Activated T-cell treated with anti-CD3 and anti-CD28 coated beads, Interleukin-2, amount 50 U/mL, for 24 hours (primary cell): Measurements from ENCODE around the gene FILIP1L.

Experiments used
- DNase-seq: peaks from one replicate; pipeline ENCODE4 v3.0.0-alpha.2; 2020
- H3K27ac Mint-ChIP-seq: 2 replicates; pipeline ENCODE4 v1.8.0; 2020; ENCODE audit warnings: mild to moderate bottlenecking, mixed read lengths
- H3K27me3 Mint-ChIP-seq: 2 replicates; pipeline ENCODE4 v1.8.0; 2020; ENCODE audit warnings: mixed read lengths
- H3K36me3 Mint-ChIP-seq: 2 replicates; pipeline ENCODE4 v1.8.0; 2020; ENCODE audit warnings: low read depth, mixed read lengths
- H3K4me1 Mint-ChIP-seq: 2 replicates; pipeline ENCODE4 v1.8.0; 2020; ENCODE audit warnings: low read depth, mixed read lengths
- H3K4me3 Mint-ChIP-seq: 2 replicates; pipeline ENCODE4 v1.8.0; 2020; ENCODE audit warnings: mild to moderate bottlenecking, moderate library complexity, mixed read lengths
- H3K9me3 Mint-ChIP-seq: 2 replicates; pipeline ENCODE4 v1.8.0; 2020; ENCODE audit warnings: mixed read lengths

FILIP1L gene

GRCh38 chr3:100111728-100112127 is 2.6 kb downstream of the FILIP1L start:
- no peak overlapping the region for H3K27ac Mint-ChIP-seq
- DNase-seq, result no peak
- H3K4me3 Mint-ChIP-seq, result no peak overlapping the region
- peaks cover 24% of the 10 kb centered on the region for H3K36me3 Mint-ChIP-seq
- no peaks in the 10 kb centered on the region for H3K9me3 Mint-ChIP-seq
- no peaks in the 10 kb centered on the region for H3K27me3 Mint-ChIP-seq
- H3K4me1 Mint-ChIP-seq, result peaks cover 1% of the 10 kb centered on the region

- peaks cover 17% of the 10 kb centered on the region for H3K4me1 Mint-ChIP-seq
Observed at GRCh38 chr3:100110162-100110561, 4.1 kb downstream of the FILIP1L start.

GRCh38 chr3:100108464-100109079 is 5.7 kb downstream of the FILIP1L start:
- no peak overlapping the region for H3K27ac Mint-ChIP-seq
- H3K27me3 Mint-ChIP-seq, result no peaks in the 10 kb centered on the region
- H3K9me3 Mint-ChIP-seq, result no peaks in the 10 kb centered on the region
- no peak overlapping the region for H3K4me3 Mint-ChIP-seq
- peaks cover 27% of the 10 kb centered on the region for H3K36me3 Mint-ChIP-seq
- H3K4me1 Mint-ChIP-seq, result peaks cover 32% of the 10 kb centered on the region
- DNase-seq, result no peak

More at GRCh38 chr3:100110162-100110561, 4.1 kb downstream of the FILIP1L start:
- H3K27ac Mint-ChIP-seq, result no peak overlapping the region
- no peaks in the 10 kb centered on the region for H3K27me3 Mint-ChIP-seq
- no peak for DNase-seq
- no peak overlapping the region for H3K4me3 Mint-ChIP-seq
- H3K9me3 Mint-ChIP-seq, result no peaks in the 10 kb centered on the region
- peaks cover 28% of the 10 kb centered on the region for H3K36me3 Mint-ChIP-seq

GRCh38 chr3:100107221-100107814 is 7.0 kb downstream of the FILIP1L start:
- DNase-seq, result no peak
- Mint-ChIP-seq H3K4me1 (peaks cover 32% of the 10 kb centered on the region), H3K9me3 (no peaks in the 10 kb centered on the region), H3K36me3 (peaks cover 35% of the 10 kb centered on the region), H3K27ac (no peak overlapping the region), H3K27me3 (no peaks in the 10 kb centered on the region), H3K4me3 (no peak overlapping the region)

- DNase-seq, result no peak
- Mint-ChIP-seq H3K36me3 (peaks cover 35% of the 10 kb centered on the region), H3K27ac (peak overlapping the region; percentile 90), H3K4me1 (peaks cover 32% of the 10 kb centered on the region), H3K4me3 (no peak overlapping the region), H3K27me3 (no peaks in the 10 kb centered on the region), H3K9me3 (no peaks in the 10 kb centered on the region)
Observed at GRCh38 chr3:100106531-100107141, 7.7 kb downstream of the FILIP1L start.

GRCh38 chr3:100106094-100106493 is 8.2 kb downstream of the FILIP1L start:
- Mint-ChIP-seq H3K9me3 (no peaks in the 10 kb centered on the region), H3K4me3 (no peak overlapping the region), H3K27me3 (no peaks in the 10 kb centered on the region), H3K4me1 (peaks cover 32% of the 10 kb centered on the region), H3K36me3 (peaks cover 37% of the 10 kb centered on the region), H3K27ac (peak overlapping the region; percentile 90)
- DNase-seq, result no peak

GRCh38 chr3:100105501-100105900 is 8.8 kb downstream of the FILIP1L start:
- Mint-ChIP-seq H3K27ac (peak overlapping the region; percentile 90), H3K4me3 (no peak overlapping the region), H3K4me1 (peaks cover 32% of the 10 kb centered on the region), H3K9me3 (peaks cover 2% of the 10 kb centered on the region), H3K27me3 (no peaks in the 10 kb centered on the region), H3K36me3 (peaks cover 39% of the 10 kb centered on the region)
- no peak for DNase-seq

- Mint-ChIP-seq H3K36me3 (peaks cover 39% of the 10 kb centered on the region), H3K27me3 (no peaks in the 10 kb centered on the region), H3K27ac (peak overlapping the region; percentile 90), H3K9me3 (peaks cover 2% of the 10 kb centered on the region), H3K4me1 (peaks cover 32% of the 10 kb centered on the region), H3K4me3 (no peak overlapping the region)
- DNase-seq, result no peak
Observed at GRCh38 chr3:100104817-100105413, 9.4 kb downstream of the FILIP1L start.

- DNase-seq, result no peak
- Mint-ChIP-seq H3K27me3 (no peaks in the 10 kb centered on the region), H3K36me3 (peaks cover 39% of the 10 kb centered on the region), H3K4me1 (peaks cover 32% of the 10 kb centered on the region), H3K4me3 (no peak overlapping the region), H3K9me3 (peaks cover 2% of the 10 kb centered on the region), H3K27ac (peak overlapping the region; percentile 37)
Observed at GRCh38 chr3:100104442-100104798, 9.9 kb downstream of the FILIP1L start.

- Mint-ChIP-seq H3K27me3 (no peaks in the 10 kb centered on the region), H3K36me3 (peaks cover 34% of the 10 kb centered on the region), H3K4me3 (no peak overlapping the region), H3K9me3 (peaks cover 2% of the 10 kb centered on the region), H3K4me1 (peaks cover 32% of the 10 kb centered on the region), H3K27ac (peak overlapping the region; percentile 37)
- DNase-seq, result no peak
Observed at GRCh38 chr3:100103558-100104441, 10.5 kb downstream of the FILIP1L start.

- Mint-ChIP-seq H3K4me1 (peaks cover 32% of the 10 kb centered on the region), H3K27ac (no peak overlapping the region), H3K9me3 (peaks cover 2% of the 10 kb centered on the region), H3K36me3 (peaks cover 28% of the 10 kb centered on the region), H3K27me3 (no peaks in the 10 kb centered on the region), H3K4me3 (no peak overlapping the region)
- no peak for DNase-seq
Observed at GRCh38 chr3:100102757-100103156, 11.5 kb downstream of the FILIP1L start.

- H3K4me3 Mint-ChIP-seq, result no peak overlapping the region
- H3K27me3 Mint-ChIP-seq, result no peaks in the 10 kb centered on the region
- no peak overlapping the region for H3K27ac Mint-ChIP-seq
- H3K4me1 Mint-ChIP-seq, result peaks cover 18% of the 10 kb centered on the region
- no peak for DNase-seq
- peaks cover 2% of the 10 kb centered on the region for H3K9me3 Mint-ChIP-seq
- peaks cover 30% of the 10 kb centered on the region for H3K36me3 Mint-ChIP-seq
Observed at GRCh38 chr3:100100425-100100824, 13.9 kb downstream of the FILIP1L start.

GRCh38 chr3:100099621-100100020 is 14.7 kb downstream of the FILIP1L start:
- peaks cover 10% of the 10 kb centered on the region for H3K4me1 Mint-ChIP-seq
- H3K9me3 Mint-ChIP-seq, result peaks cover 2% of the 10 kb centered on the region
- DNase-seq, result no peak
- no peaks in the 10 kb centered on the region for H3K27me3 Mint-ChIP-seq
- peaks cover 26% of the 10 kb centered on the region for H3K36me3 Mint-ChIP-seq
- no peak overlapping the region for H3K27ac Mint-ChIP-seq
- H3K4me3 Mint-ChIP-seq, result no peak overlapping the region

GRCh38 chr3:100098784-100099070 is 15.6 kb downstream of the FILIP1L start:
- Mint-ChIP-seq H3K27me3 (no peaks in the 10 kb centered on the region), H3K4me1 (peaks cover 2% of the 10 kb centered on the region), H3K9me3 (peaks cover 2% of the 10 kb centered on the region), H3K36me3 (peaks cover 28% of the 10 kb centered on the region), H3K4me3 (no peak overlapping the region), H3K27ac (no peak overlapping the region)
- no peak for DNase-seq
